Right forelimb (tissue), 1 donor: ENCODE data around the gene C9orf72.
"Not testable (repeated sequence)": the region's sequence is repeated elsewhere in the genome, so short reads cannot be mapped to it uniquely, and the experiment has no call there.

Experiments
- DNase-seq: peaks from one replicate; pipeline ENCODE4 v3.0.0-alpha.2; 2018

Gene C9orf72

GRCh38 chr9:27510780-27511179, 62.5 kb downstream of the C9orf72 start:
- DNase-seq: no peak

GRCh38 chr9:27506981-27507380, 66.3 kb downstream of the C9orf72 start:
- no peak for DNase-seq

- DNase-seq: no peak
These were observed 67.5 kb downstream of the C9orf72 start for GRCh38 chr9:27505744-27506161.

- DNase-seq: no peak
These were observed 69.0 kb downstream of the C9orf72 start for GRCh38 chr9:27504259-27504658.

- no peak for DNase-seq
These were observed 69.7 kb downstream of the C9orf72 start for GRCh38 chr9:27503623-27504022.

- DNase-seq: not testable (repeated sequence)
These were observed 72.4 kb downstream of the C9orf72 start for GRCh38 chr9:27500902-27501301.

- no peak for DNase-seq
These were observed 73.8 kb downstream of the C9orf72 start for GRCh38 chr9:27499451-27499850.

- DNase-seq: no peak
These were observed 75.3 kb downstream of the C9orf72 start for GRCh38 chr9:27497883-27498417.
